Chondrocyte (in vitro differentiated cells): ENCODE results near the gene MAPK11. TPM values are rescaled to one million over a fixed set of nuclear protein-coding genes. Genes with fewer than 3 reads are reported as not detected.

Experiments used
- DNase-seq: peaks from one replicate; pipeline ENCODE4 v3.0.0; 2021; ENCODE audit warnings: mixed read lengths, low spot score
- H3K27ac Mint-ChIP-seq: one replicate; pipeline ENCODE4 v1.8.0; 2021; ENCODE audit warnings: mild to moderate bottlenecking, moderate library complexity, mixed read lengths; ENCODE audit not compliant: unreplicated experiment
- H3K27me3 Mint-ChIP-seq: 2 replicates; pipeline ENCODE4 v1.8.0; 2021; ENCODE audit warnings: low read depth, mixed read lengths
- H3K36me3 Mint-ChIP-seq: 2 replicates; pipeline ENCODE4 v1.8.0; 2021; ENCODE audit warnings: low read depth, mixed read lengths
- H3K4me1 Mint-ChIP-seq: 2 replicates; pipeline ENCODE4 v1.8.0; 2021; ENCODE audit warnings: low read depth, mild to moderate bottlenecking, mixed read lengths
- H3K4me3 Mint-ChIP-seq: one replicate; pipeline ENCODE4 v1.8.0; 2021; ENCODE audit warnings: mild to moderate bottlenecking, moderate library complexity, mixed read lengths; ENCODE audit not compliant: unreplicated experiment
- H3K9me3 Mint-ChIP-seq: 2 replicates; pipeline ENCODE4 v1.8.0; 2021; ENCODE audit warnings: low read depth, mixed read lengths
- CTCF ChIP-seq: fragments of 200-600 bp; sonication (generic); IDR thresholded peaks from 2 replicates; pipeline ENCODE4 v1.5.0; 2021; ENCODE audit warnings: antibody characterized with exemption, mild to moderate bottlenecking, moderate library complexity
- total RNA-seq: library from RNA; stranded (reverse); gene quantifications from 3 replicates; pipeline ENCODE4 v1.2.1, GENCODE V29; 2021

MAPK11 gene
- total RNA-seq, 1 donor from 2014 or later: 19.9 TPM

GRCh38 chr22:50304528-50305392, 34.6 kb upstream of the MAPK11 start:
- H3K9me3 Mint-ChIP-seq: no peaks in the 10 kb centered on the region
- H3K4me3 Mint-ChIP-seq: peak overlapping the region; percentile 95
- peaks cover 69% of the 10 kb centered on the region for H3K4me1 Mint-ChIP-seq
- DNase-seq: no peak
- H3K36me3 Mint-ChIP-seq: no peaks in the 10 kb centered on the region
- H3K27ac Mint-ChIP-seq: peak overlapping the region; percentile 99
- no peaks in the 10 kb centered on the region for H3K27me3 Mint-ChIP-seq
- no peak for TF ChIP-seq CTCF

GRCh38 chr22:50303848-50304527, 33.8 kb upstream of the MAPK11 start:
- no peak for DNase-seq
- Mint-ChIP-seq H3K9me3 (no peaks in the 10 kb centered on the region), H3K27ac (peak overlapping the region; percentile 99), H3K4me3 (peak overlapping the region; percentile 95), H3K4me1 (peaks cover 62% of the 10 kb centered on the region), H3K27me3 (no peaks in the 10 kb centered on the region), H3K36me3 (no peaks in the 10 kb centered on the region)
- peak; percentile 51 for TF ChIP-seq CTCF

GRCh38 chr22:50303515-50303847, 33.3 kb upstream of the MAPK11 start:
- no peaks in the 10 kb centered on the region for H3K27me3 Mint-ChIP-seq
- H3K4me1 Mint-ChIP-seq: peaks cover 62% of the 10 kb centered on the region
- H3K4me3 Mint-ChIP-seq: no peak overlapping the region
- no peaks in the 10 kb centered on the region for H3K9me3 Mint-ChIP-seq
- no peaks in the 10 kb centered on the region for H3K36me3 Mint-ChIP-seq
- H3K27ac Mint-ChIP-seq: peak overlapping the region; percentile 99
- DNase-seq: no peak
- no peak for TF ChIP-seq CTCF

- Mint-ChIP-seq H3K36me3 (no peaks in the 10 kb centered on the region), H3K4me3 (peak overlapping the region; percentile 33), H3K4me1 (peaks cover 68% of the 10 kb centered on the region), H3K27me3 (no peaks in the 10 kb centered on the region), H3K9me3 (no peaks in the 10 kb centered on the region), H3K27ac (peak overlapping the region; percentile 99)
- TF ChIP-seq CTCF: no peak
- DNase-seq: no peak
Measured at GRCh38 chr22:50302564-50302963, 32.4 kb upstream of the MAPK11 start.

- H3K27ac Mint-ChIP-seq: peak overlapping the region; percentile 99
Measured at GRCh38 chr22:50302041-50302541, 31.9 kb upstream of the MAPK11 start.

More at GRCh38 chr22:50302041-50302541, 31.9 kb upstream of the MAPK11 start:
- Mint-ChIP-seq H3K9me3 (no peaks in the 10 kb centered on the region), H3K4me1 (peaks cover 72% of the 10 kb centered on the region), H3K27me3 (no peaks in the 10 kb centered on the region), H3K4me3 (no peak overlapping the region), H3K36me3 (no peaks in the 10 kb centered on the region)
- no peak for DNase-seq
- no peak for TF ChIP-seq CTCF
